ENCODE measurements around the gene RFX4. TPM values are rescaled to one million over a fixed set of nuclear protein-coding genes. Genes with fewer than 3 reads are reported as not detected.

The RFX4 gene
- total RNA-seq, 1 donor from 2014 or later = not detected

GRCh38 chr12:106644335-106645073 lies 61.7 kb downstream of the RFX4 start:
- Mint-ChIP-seq H3K4me3 (no peak overlapping the region), H3K9me3 (no peaks in the 10 kb centered on the region), H3K27me3 (ENCODE audit: insufficient read depth) (peaks cover 8% of the 10 kb centered on the region), H3K27ac (no peak overlapping the region), H3K36me3 (ENCODE audit: low read depth) (no peaks in the 10 kb centered on the region), H3K4me1 (ENCODE audit: low read depth) (no peaks in the 10 kb centered on the region)
- no peak for DNase-seq (ENCODE audit: low spot score)
- intact Hi-C loops (cut with micrococcal nuclease) = no loop called here

- intact Hi-C loops (cut with micrococcal nuclease) = no loop called here
- Mint-ChIP-seq H3K27me3 (ENCODE audit: insufficient read depth) (peaks cover 5% of the 10 kb centered on the region), H3K27ac (no peak overlapping the region), H3K4me1 (ENCODE audit: low read depth) (no peaks in the 10 kb centered on the region), H3K9me3 (no peaks in the 10 kb centered on the region), H3K36me3 (ENCODE audit: low read depth) (no peaks in the 10 kb centered on the region), H3K4me3 (no peak overlapping the region)
- no peak for DNase-seq (ENCODE audit: low spot score)
Observed at GRCh38 chr12:106645074-106645421, 62.2 kb downstream of the RFX4 start.

- no peak for DNase-seq (ENCODE audit: low spot score)
- H3K4me1 Mint-ChIP-seq (ENCODE audit: low read depth) = no peaks in the 10 kb centered on the region
- intact Hi-C loops (cut with micrococcal nuclease) = no loop called here
- no peak overlapping the region for H3K4me3 Mint-ChIP-seq
- no peak overlapping the region for H3K27ac Mint-ChIP-seq
- peaks cover 3% of the 10 kb centered on the region for H3K27me3 Mint-ChIP-seq (ENCODE audit: insufficient read depth)
- no peaks in the 10 kb centered on the region for H3K9me3 Mint-ChIP-seq
- no peaks in the 10 kb centered on the region for H3K36me3 Mint-ChIP-seq (ENCODE audit: low read depth)
Observed at GRCh38 chr12:106645465-106646330, 62.9 kb downstream of the RFX4 start.

- intact Hi-C loops (cut with micrococcal nuclease) = no loop called here
- Mint-ChIP-seq H3K4me3 (no peak overlapping the region), H3K27me3 (ENCODE audit: insufficient read depth) (peaks cover 5% of the 10 kb centered on the region), H3K9me3 (no peaks in the 10 kb centered on the region), H3K36me3 (ENCODE audit: low read depth) (no peaks in the 10 kb centered on the region), H3K27ac (no peak overlapping the region), H3K4me1 (ENCODE audit: low read depth) (no peaks in the 10 kb centered on the region)
- no peak for DNase-seq (ENCODE audit: low spot score)
Observed at GRCh38 chr12:106646472-106646871, 63.7 kb downstream of the RFX4 start.

GRCh38 chr12:106647793-106648514 lies 65.2 kb downstream of the RFX4 start:
- Mint-ChIP-seq H3K4me3 (no peak overlapping the region), H3K27ac (no peak overlapping the region), H3K9me3 (no peaks in the 10 kb centered on the region), H3K4me1 (ENCODE audit: low read depth) (no peaks in the 10 kb centered on the region), H3K36me3 (ENCODE audit: low read depth) (no peaks in the 10 kb centered on the region), H3K27me3 (ENCODE audit: insufficient read depth) (peaks cover 5% of the 10 kb centered on the region)
- no peak for DNase-seq (ENCODE audit: low spot score)
- intact Hi-C loops (cut with micrococcal nuclease) = no loop called here

GRCh38 chr12:106648736-106649135 lies 65.9 kb downstream of the RFX4 start:
- intact Hi-C loops (cut with micrococcal nuclease) = no loop called here
- no peaks in the 10 kb centered on the region for H3K36me3 Mint-ChIP-seq (ENCODE audit: low read depth)
- H3K4me3 Mint-ChIP-seq = no peak overlapping the region
- no peak for DNase-seq (ENCODE audit: low spot score)
- H3K4me1 Mint-ChIP-seq (ENCODE audit: low read depth) = no peaks in the 10 kb centered on the region
- peaks cover 7% of the 10 kb centered on the region for H3K27me3 Mint-ChIP-seq (ENCODE audit: insufficient read depth)
- H3K27ac Mint-ChIP-seq = no peak overlapping the region
- H3K9me3 Mint-ChIP-seq = no peaks in the 10 kb centered on the region

GRCh38 chr12:106651552-106651951 lies 68.7 kb downstream of the RFX4 start:
- H3K27me3 Mint-ChIP-seq (ENCODE audit: insufficient read depth) = peaks cover 6% of the 10 kb centered on the region
- intact Hi-C loops (cut with micrococcal nuclease) = no loop called here

GRCh38 chr12:106652510-106653015 lies 69.8 kb downstream of the RFX4 start:
- Mint-ChIP-seq H3K27ac (no peak overlapping the region), H3K9me3 (no peaks in the 10 kb centered on the region), H3K4me3 (no peak overlapping the region), H3K36me3 (ENCODE audit: low read depth) (no peaks in the 10 kb centered on the region), H3K27me3 (ENCODE audit: insufficient read depth) (peaks cover 6% of the 10 kb centered on the region), H3K4me1 (ENCODE audit: low read depth) (no peaks in the 10 kb centered on the region)
- DNase-seq (ENCODE audit: low spot score) = no peak
- intact Hi-C loops (cut with micrococcal nuclease) = no loop called here

More at GRCh38 chr12:106651552-106651951, 68.7 kb downstream of the RFX4 start:
- H3K27ac Mint-ChIP-seq = no peak overlapping the region
- H3K4me3 Mint-ChIP-seq = no peak overlapping the region
- H3K4me1 Mint-ChIP-seq (ENCODE audit: low read depth) = no peaks in the 10 kb centered on the region
- H3K36me3 Mint-ChIP-seq (ENCODE audit: low read depth) = no peaks in the 10 kb centered on the region
- DNase-seq (ENCODE audit: low spot score) = no peak
- no peaks in the 10 kb centered on the region for H3K9me3 Mint-ChIP-seq

- no peak overlapping the region for H3K4me3 Mint-ChIP-seq
- no peak for DNase-seq (ENCODE audit: low spot score)
- H3K27me3 Mint-ChIP-seq (ENCODE audit: insufficient read depth) = peaks cover 6% of the 10 kb centered on the region
- no peaks in the 10 kb centered on the region for H3K9me3 Mint-ChIP-seq
- H3K27ac Mint-ChIP-seq = no peak overlapping the region
- no peaks in the 10 kb centered on the region for H3K4me1 Mint-ChIP-seq (ENCODE audit: low read depth)
- no peaks in the 10 kb centered on the region for H3K36me3 Mint-ChIP-seq (ENCODE audit: low read depth)
- intact Hi-C loops (cut with micrococcal nuclease) = no loop called here
Observed at GRCh38 chr12:106655577-106655976, 72.8 kb downstream of the RFX4 start.

GRCh38 chr12:106657488-106657887 lies 74.7 kb downstream of the RFX4 start:
- intact Hi-C loops (cut with micrococcal nuclease) = no loop called here
- H3K4me1 Mint-ChIP-seq (ENCODE audit: low read depth) = no peaks in the 10 kb centered on the region
- no peak overlapping the region for H3K27ac Mint-ChIP-seq

GRCh38 chr12:106663385-106663784 lies 80.6 kb downstream of the RFX4 start:
- no peaks in the 10 kb centered on the region for H3K36me3 Mint-ChIP-seq (ENCODE audit: low read depth)
- intact Hi-C loops (cut with micrococcal nuclease) = no loop called here
- peaks cover 27% of the 10 kb centered on the region for H3K9me3 Mint-ChIP-seq
- no peaks in the 10 kb centered on the region for H3K4me1 Mint-ChIP-seq (ENCODE audit: low read depth)
- H3K27ac Mint-ChIP-seq = no peak overlapping the region
- DNase-seq (ENCODE audit: low spot score) = no peak
- no peak overlapping the region for H3K4me3 Mint-ChIP-seq
- H3K27me3 Mint-ChIP-seq (ENCODE audit: insufficient read depth) = peaks cover 6% of the 10 kb centered on the region

More at GRCh38 chr12:106657488-106657887, 74.7 kb downstream of the RFX4 start:
- no peak overlapping the region for H3K4me3 Mint-ChIP-seq
- H3K36me3 Mint-ChIP-seq (ENCODE audit: low read depth) = no peaks in the 10 kb centered on the region
- peaks cover 4% of the 10 kb centered on the region for H3K27me3 Mint-ChIP-seq (ENCODE audit: insufficient read depth)
- no peak for DNase-seq (ENCODE audit: low spot score)
- H3K9me3 Mint-ChIP-seq = peaks cover 3% of the 10 kb centered on the region

GRCh38 chr12:106669216-106669615 lies 86.4 kb downstream of the RFX4 start:
- Mint-ChIP-seq H3K4me3 (no peak overlapping the region), H3K27me3 (ENCODE audit: insufficient read depth) (peaks cover 12% of the 10 kb centered on the region), H3K27ac (no peak overlapping the region), H3K9me3 (peaks cover 9% of the 10 kb centered on the region), H3K4me1 (ENCODE audit: low read depth) (no peaks in the 10 kb centered on the region), H3K36me3 (ENCODE audit: low read depth) (no peaks in the 10 kb centered on the region)
- intact Hi-C loops (cut with micrococcal nuclease) = no loop called here
- DNase-seq (ENCODE audit: low spot score) = no peak

- Mint-ChIP-seq H3K4me3 (no peak overlapping the region), H3K27me3 (ENCODE audit: insufficient read depth) (peaks cover 12% of the 10 kb centered on the region), H3K27ac (no peak overlapping the region), H3K36me3 (ENCODE audit: low read depth) (no peaks in the 10 kb centered on the region), H3K4me1 (ENCODE audit: low read depth) (no peaks in the 10 kb centered on the region), H3K9me3 (no peaks in the 10 kb centered on the region)
- intact Hi-C loops (cut with micrococcal nuclease) = no loop called here
- no peak for DNase-seq (ENCODE audit: low spot score)
Observed at GRCh38 chr12:106670131-106670530, 87.3 kb downstream of the RFX4 start.

All from activated T-helper 1 cell treated with anti-CD3 and anti-CD28 coated beads, Interleukin-12 subunit alpha, Interleukin-12 subunit beta, Interleukin-2, Interleukin-4 antibody, amounts not matched to agents 30 ng/mL and 10 ng/mL and 1 ng/mL, durations not matched to agents 14 hours and 24 hours and 36 hours (primary cell).